GM12878 (cell line): ENCODE data around the gene LIG4. TPM values are rescaled to one million over a fixed set of nuclear protein-coding genes. Genes with fewer than 3 reads are reported as not detected.

Experiments used
- ATAC-seq: fragments of 200-7000 bp; cut with Tn5 transposase; 3 replicates; pipeline ENCODE4 v1.9.1; 2020; ENCODE audit warnings: mild to moderate bottlenecking, moderate library complexity
- BruUV-seq: library from RNA; stranded (reverse); fragments of 400-500 nt; replicated peaks from 2 replicates; lab custom pipeline; 2021; lab: Mats Ljungman, UMichigan
- CTCF ChIA-PET: fragments of 300-600 bp; sonication (Branson Sonifier 250); formaldehyde crosslinking; extraction: SDS; loops from one replicate; lab custom pipeline; 2021; ENCODE audit warnings: inconsistent platforms; lab: Yijun Ruan, JAX
- POLR2A ChIA-PET: fragments of 350-600 bp; formaldehyde crosslinking; extraction: SDS; loops from one replicate; lab custom pipeline; 2021; ENCODE audit warnings: inconsistent platforms; lab: Charles Lee
- RAD21 ChIA-PET: fragments of 300-600 bp; sonication (Branson Sonifier 250); formaldehyde crosslinking; loops from one replicate; lab custom pipeline; 2023; ENCODE audit warnings: antibody characterized with exemption; ENCODE audit not compliant: unreplicated experiment; lab: Charles Lee
- SMC1A ChIA-PET: fragments of 300-600 bp; sonication (Branson Sonifier 250); formaldehyde crosslinking; loops from one replicate; lab custom pipeline; 2023; ENCODE audit not compliant: unreplicated experiment, uncharacterized antibody; lab: Charles Lee
- DNase-seq: peaks from one replicate; pipeline ENCODE4 v3.0.0-alpha.2; 2011; ENCODE audit warnings: low read depth, low spot score
- FAIRE-seq: peaks from 3 replicates; lab custom pipeline; 2011; peaks lifted over from hg19 to GRCh38; lab: Jason Lieb, UNC
- H2AFZ ChIP-seq: 2 replicates; pipeline ENCODE4 v1.6.0; 2011; ENCODE audit warnings: low read depth, low read length, control low read depth; ENCODE audit not compliant: control insufficient read depth
- H3K27ac ChIP-seq: 2 replicates; pipeline ENCODE4 v1.5.1; 2011; ENCODE audit warnings: control low read depth; ENCODE audit not compliant: control insufficient read depth, insufficient read depth
- H3K27me3 ChIP-seq, 2 experiments: replicated peaks in 1 of 2; 2 replicates each; pipeline versions ENCODE4 v1.6.0 to v1.6.1; 2011; ENCODE audit warnings: low read length in 1 of 2; ENCODE audit not compliant: control insufficient read depth in 2 of 2, insufficient read depth in 2 of 2
- H3K36me3 ChIP-seq, 2 experiments: 2 replicates each; pipeline ENCODE4 v1.5.1; 2011; ENCODE audit warnings: low read length in 1 of 2; ENCODE audit not compliant: control insufficient read depth in 2 of 2, insufficient read depth in 2 of 2
- H3K4me1 ChIP-seq: 2 replicates; pipeline ENCODE4 v1.6.1; 2011; ENCODE audit warnings: mild to moderate bottlenecking, low read length, moderate library complexity, mixed read lengths; ENCODE audit not compliant: control insufficient read depth, insufficient read depth
- H3K4me2 ChIP-seq: 2 replicates; pipeline ENCODE4 v1.6.0; 2011; ENCODE audit warnings: control low read depth; ENCODE audit not compliant: control insufficient read depth, insufficient read depth
- H3K4me3 ChIP-seq: fragments of 200-600 bp; sonication (generic); 2 replicates; pipeline ENCODE4 v1.5.1; 2016
- H3K79me2 ChIP-seq: 2 replicates; pipeline ENCODE4 v1.6.0; 2011; ENCODE audit warnings: low read length; ENCODE audit not compliant: control insufficient read depth, insufficient read depth
- H3K9ac ChIP-seq: 2 replicates; pipeline ENCODE4 v1.8.0; 2011; ENCODE audit warnings: low read length, control low read depth, mixed read lengths; ENCODE audit not compliant: control insufficient read depth, insufficient read depth
- H3K9me3 ChIP-seq: replicated peaks from 3 replicates; pipeline ENCODE4 v1.5.1; 2011; ENCODE audit warnings: mild to moderate bottlenecking, low read length; ENCODE audit not compliant: control insufficient read depth, insufficient read depth
- H4K20me1 ChIP-seq: 2 replicates; pipeline ENCODE4 v1.6.0; 2011; ENCODE audit not compliant: control insufficient read depth, insufficient read depth
- ASH2L ChIP-seq: fragments of 300-600, 200-600 bp; sonication (generic); IDR thresholded peaks from 2 replicates; pipeline ENCODE4 v1.6.1; 2017; ENCODE audit warnings: low read depth, mild to moderate bottlenecking, borderline replicate concordance
- ELK1 ChIP-seq: IDR thresholded peaks from 2 replicates; pipeline ENCODE4 v1.6.1; 2012; ENCODE audit warnings: low read depth, low read length, improper control_type of control experiment
- NRF1 ChIP-seq: conservative IDR thresholded peaks from 2 replicates; pipeline ENCODE4 v1.6.1; 2011; ENCODE audit warnings: mild to moderate bottlenecking, low read depth, low read length, improper control_type of control experiment
- PML ChIP-seq: IDR thresholded peaks from 2 replicates; pipeline ENCODE4 v1.6.1; 2012; ENCODE audit warnings: low read length, inconsistent platforms
- POLR2A ChIP-seq: IDR thresholded peaks from 2 replicates; pipeline ENCODE4 v1.6.1; 2011; ENCODE audit warnings: low read depth, mild to moderate bottlenecking, low read length
- SUPT20H ChIP-seq: IDR thresholded peaks from 2 replicates; pipeline ENCODE4 v1.6.1; 2011; ENCODE audit warnings: low read depth, mild to moderate bottlenecking, low read length, moderate library complexity, borderline replicate concordance; ENCODE audit not compliant: control insufficient read depth
- TCF7 ChIP-seq: IDR thresholded peaks from 2 replicates; pipeline ENCODE4 v1.6.1; 2014; ENCODE audit warnings: antibody characterized with exemption, borderline replicate concordance
- WGBS: methylation state at CpG from one replicate; pipeline ENCODE4 v1.1.6; 2016; ENCODE audit warnings: low lambda C conversion rate; ENCODE audit not compliant: insufficient replicate concordance, insufficient coverage; ENCODE audit errors: missing lambda C conversion rate; 5-methylcytosine and 5-hydroxymethylcytosine counted together
- in situ Hi-C: fragments of 300-500 bp; cut with MboI; formaldehyde crosslinking; loops from 9 replicates; pipeline ENCODE4 v1.14.3; 2018; ENCODE audit warnings: mixed read lengths
- intact Hi-C: fragments of 100-400 bp; cut with micrococcal nuclease; formaldehyde crosslinking; loops from one replicate; pipeline ENCODE4 v1.14.2; 2022; ENCODE audit not compliant: unreplicated experiment
- polyA plus RNA-seq, 11 experiments: library from polyadenylated mRNA; depleted of rRNA in 4 of 11; unstranded in 6 of 11; stranded (reverse) in 5 of 11; fragments of >200 nt; fragmentation: Nextera tagmentation in 4 of 11; fragmentation: Illumina TruSeq in 1 of 11; extraction: Ambion mirVana in 4 of 11; extraction: Trizol in 1 of 11; gene quantifications; 1 replicate in 1 of 11; 2 replicates in 10 of 11; pipeline versions ENCODE4 v1.2.1 to v1.2.3, GENCODE V29; 2011 to 2016; ENCODE audit warnings: inconsistent platforms in 2 of 11, missing spikeins in 2 of 11, low read depth in 1 of 11
- total RNA-seq, 4 experiments: library from RNA; depleted of rRNA in 3 of 4; stranded (reverse); fragments of >200 nt in 3 of 4; fragmentation: Illumina TruSeq in 1 of 4; extraction: Trizol in 1 of 4; gene quantifications; 2 replicates each; pipeline versions ENCODE4 v1.2.1 to v1.2.3, GENCODE V29; 2013 to 2021
- TF ChIP-seq, protein P1 (sequence below): fragments of 450-650 bp; conservative IDR thresholded peaks from 2 replicates; pipeline ENCODE4 v1.6.1; 2017; ENCODE audit warnings: mild to moderate bottlenecking, moderate library complexity

The LIG4 gene
- total and polyA plus RNA-seq, 10 of the 15 experiments (the other 5 are each of a cell fraction or from before 2014, with no cell fraction given) = 2.3 to 15.0 (median 8.5) TPM

GRCh38 chr13:108225440-108225839 lies 10.1 kb upstream of the LIG4 start (continued):
- TF ChIP-seq, protein P1, sequence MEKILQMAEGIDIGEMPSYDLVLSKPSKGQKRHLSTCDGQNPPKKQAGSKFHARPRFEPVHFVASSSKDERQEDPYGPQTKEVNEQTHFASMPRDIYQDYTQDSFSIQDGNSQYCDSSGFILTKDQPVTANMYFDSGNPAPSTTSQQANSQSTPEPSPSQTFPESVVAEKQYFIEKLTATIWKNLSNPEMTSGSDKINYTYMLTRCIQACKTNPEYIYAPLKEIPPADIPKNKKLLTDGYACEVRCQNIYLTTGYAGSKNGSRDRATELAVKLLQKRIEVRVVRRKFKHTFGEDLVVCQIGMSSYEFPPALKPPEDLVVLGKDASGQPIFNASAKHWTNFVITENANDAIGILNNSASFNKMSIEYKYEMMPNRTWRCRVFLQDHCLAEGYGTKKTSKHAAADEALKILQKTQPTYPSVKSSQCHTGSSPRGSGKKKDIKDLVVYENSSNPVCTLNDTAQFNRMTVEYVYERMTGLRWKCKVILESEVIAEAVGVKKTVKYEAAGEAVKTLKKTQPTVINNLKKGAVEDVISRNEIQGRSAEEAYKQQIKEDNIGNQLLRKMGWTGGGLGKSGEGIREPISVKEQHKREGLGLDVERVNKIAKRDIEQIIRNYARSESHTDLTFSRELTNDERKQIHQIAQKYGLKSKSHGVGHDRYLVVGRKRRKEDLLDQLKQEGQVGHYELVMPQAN = no peak
- no peak for TF ChIP-seq TCF7

GRCh38 chr13:108223687-108224503 lies 8.6 kb upstream of the LIG4 start:
- ATAC-seq = no peak
- 49% methylated on average over 7 of the region's 7 CpGs for WGBS
- intact Hi-C loops = loop anchor here (5.0 to 10.0 kb wide), 2 partner anchors 351 to 1657 kb away; partner anchors contain the start of gene ARGLU1
- Histone ChIP-seq H3K27ac (no peak overlapping the region), H3K79me2 (peaks cover 72% of the 10 kb centered on the region), H3K4me1 (peaks cover 13% of the 10 kb centered on the region), H3K27me3 (no peaks in the 10 kb centered on the region), H3K4me2 (no peak overlapping the region), H2AFZ (no peak overlapping the region), H4K20me1 (no peaks in the 10 kb centered on the region), H3K9ac (no peak overlapping the region), H3K36me3 (no peaks in the 10 kb centered on the region; a peak in 1 of 4 replicates)
- no peak for DNase-seq
- in situ Hi-C loops = loop anchor here (25.0 kb wide), 1 partner anchor 1662 kb away; the partner anchor contains the start of gene ARGLU1
- FAIRE-seq = no peak
- ChIA-PET POLR2A (no interaction called here), SMC1A (interaction anchor here (0.7 to 2.5 kb wide), 6 partner anchors 8 to 671 kb away, joined by 3 to 19 read pairs (median 5); partner anchors contain the start of gene TNFSF13B), RAD21 (interaction anchor here (0.6 to 1.6 kb wide), 3 partner anchors 10 to 671 kb away, joined by 3 to 4 read pairs (median 4); no protein-coding TSS in a partner anchor)
- TF ChIP-seq SUPT20H = no peak
- TF ChIP-seq POLR2A = no peak
- no peak for TF ChIP-seq ELK1
- no peak for TF ChIP-seq NRF1
- no peak for TF ChIP-seq ASH2L
- TF ChIP-seq PML = no peak
- TF ChIP-seq, all 136 proteins: peak for 0
- BruUV-seq = no TSS peak
- no peaks in the 10 kb centered on the region for H3K9me3 ChIP-seq
- CTCF ChIA-PET = interaction anchor here (0.9 to 2.0 kb wide), 8 partner anchors 8 to 671 kb away, joined by 3 to 12 read pairs (median 4); partner anchors contain the start of gene TNFSF13B
- H3K4me3 ChIP-seq = no peak overlapping the region
